ENCODE data around the gene NRG3.

The NRG3 gene

GRCh38 chr10:81963606-81964005, 88.6 kb downstream of the NRG3 start:
- Histone ChIP-seq H3K36me3 (ENCODE audit: insufficient read depth, low read depth, low read length) (no peaks in the 10 kb centered on the region), H3K27ac (ENCODE audit: low read length) (no peak overlapping the region), H3K9me3 (ENCODE audit: insufficient read depth, low read depth, low read length) (no peaks in the 10 kb centered on the region), H3K9ac (ENCODE audit: low read depth, low read length) (no peak overlapping the region), H3K4me1 (ENCODE audit: insufficient read depth, low read length) (no peaks in the 10 kb centered on the region), H3K27me3 (ENCODE audit: insufficient read depth, low read length) (no peaks in the 10 kb centered on the region), H3K4me3 (ENCODE audit: low read length) (no peak overlapping the region)

- H3K27me3 ChIP-seq (ENCODE audit: insufficient read depth, low read length), result no peaks in the 10 kb centered on the region
- H3K9me3 ChIP-seq (ENCODE audit: insufficient read depth, low read depth, low read length), result no peaks in the 10 kb centered on the region
- H3K36me3 ChIP-seq (ENCODE audit: insufficient read depth, low read depth, low read length), result no peaks in the 10 kb centered on the region
- no peaks in the 10 kb centered on the region for H3K4me1 ChIP-seq (ENCODE audit: insufficient read depth, low read length)
- no peak overlapping the region for H3K27ac ChIP-seq (ENCODE audit: low read length)
- H3K4me3 ChIP-seq (ENCODE audit: low read length), result no peak overlapping the region
- no peak overlapping the region for H3K9ac ChIP-seq (ENCODE audit: low read depth, low read length)
Observed at GRCh38 chr10:81967716-81968115, 92.7 kb downstream of the NRG3 start.

GRCh38 chr10:81969136-81969535, 94.1 kb downstream of the NRG3 start:
- Histone ChIP-seq H3K4me3 (ENCODE audit: low read length) (no peak overlapping the region), H3K36me3 (ENCODE audit: insufficient read depth, low read depth, low read length) (no peaks in the 10 kb centered on the region), H3K9me3 (ENCODE audit: insufficient read depth, low read depth, low read length) (no peaks in the 10 kb centered on the region), H3K4me1 (ENCODE audit: insufficient read depth, low read length) (no peaks in the 10 kb centered on the region), H3K27me3 (ENCODE audit: insufficient read depth, low read length) (no peaks in the 10 kb centered on the region), H3K27ac (ENCODE audit: low read length) (no peak overlapping the region), H3K9ac (ENCODE audit: low read depth, low read length) (no peak overlapping the region)

- Histone ChIP-seq H3K27me3 (ENCODE audit: insufficient read depth, low read length) (no peaks in the 10 kb centered on the region), H3K36me3 (ENCODE audit: insufficient read depth, low read depth, low read length) (no peaks in the 10 kb centered on the region), H3K4me1 (ENCODE audit: insufficient read depth, low read length) (no peaks in the 10 kb centered on the region), H3K9ac (ENCODE audit: low read depth, low read length) (no peak overlapping the region), H3K27ac (ENCODE audit: low read length) (no peak overlapping the region), H3K4me3 (ENCODE audit: low read length) (no peak overlapping the region), H3K9me3 (ENCODE audit: insufficient read depth, low read depth, low read length) (no peaks in the 10 kb centered on the region)
Observed at GRCh38 chr10:81978238-81978637, 103.2 kb downstream of the NRG3 start.

- no peaks in the 10 kb centered on the region for H3K27me3 ChIP-seq (ENCODE audit: insufficient read depth, low read length)
- no peaks in the 10 kb centered on the region for H3K9me3 ChIP-seq (ENCODE audit: insufficient read depth, low read depth, low read length)
- H3K4me3 ChIP-seq (ENCODE audit: low read length), result no peak overlapping the region
- H3K9ac ChIP-seq (ENCODE audit: low read depth, low read length), result no peak overlapping the region
- H3K27ac ChIP-seq (ENCODE audit: low read length), result no peak overlapping the region
- no peaks in the 10 kb centered on the region for H3K36me3 ChIP-seq (ENCODE audit: insufficient read depth, low read depth, low read length)
- H3K4me1 ChIP-seq (ENCODE audit: insufficient read depth, low read length), result no peaks in the 10 kb centered on the region
Observed at GRCh38 chr10:81981724-81982123, 106.7 kb downstream of the NRG3 start.

GRCh38 chr10:81984428-81984827, 109.4 kb downstream of the NRG3 start:
- Histone ChIP-seq H3K4me3 (ENCODE audit: low read length) (no peak overlapping the region), H3K36me3 (ENCODE audit: insufficient read depth, low read depth, low read length) (no peaks in the 10 kb centered on the region), H3K4me1 (ENCODE audit: insufficient read depth, low read length) (no peaks in the 10 kb centered on the region), H3K9me3 (ENCODE audit: insufficient read depth, low read depth, low read length) (no peaks in the 10 kb centered on the region), H3K27ac (ENCODE audit: low read length) (no peak overlapping the region), H3K27me3 (ENCODE audit: insufficient read depth, low read length) (no peaks in the 10 kb centered on the region), H3K9ac (ENCODE audit: low read depth, low read length) (no peak overlapping the region)

- Histone ChIP-seq H3K4me1 (ENCODE audit: insufficient read depth, low read length) (peaks cover 3% of the 10 kb centered on the region; the same call in 1 of the 2 replicates), H3K27ac (ENCODE audit: low read length) (no peak overlapping the region), H3K27me3 (ENCODE audit: insufficient read depth, low read length) (no peaks in the 10 kb centered on the region), H3K4me3 (ENCODE audit: low read length) (no peak overlapping the region), H3K9me3 (ENCODE audit: insufficient read depth, low read depth, low read length) (no peaks in the 10 kb centered on the region), H3K9ac (ENCODE audit: low read depth, low read length) (no peak overlapping the region), H3K36me3 (ENCODE audit: insufficient read depth, low read depth, low read length) (no peaks in the 10 kb centered on the region)
Observed at GRCh38 chr10:81995254-81995653, 120.3 kb downstream of the NRG3 start.

GRCh38 chr10:81996927-81997326, 121.9 kb downstream of the NRG3 start:
- H3K9ac ChIP-seq (ENCODE audit: low read depth, low read length), result no peak overlapping the region
- H3K27ac ChIP-seq (ENCODE audit: low read length), result no peak overlapping the region
- H3K27me3 ChIP-seq (ENCODE audit: insufficient read depth, low read length), result no peaks in the 10 kb centered on the region
- H3K36me3 ChIP-seq (ENCODE audit: insufficient read depth, low read depth, low read length), result no peaks in the 10 kb centered on the region
- H3K9me3 ChIP-seq (ENCODE audit: insufficient read depth, low read depth, low read length), result no peaks in the 10 kb centered on the region
- H3K4me1 ChIP-seq (ENCODE audit: insufficient read depth, low read length), result peaks cover 3% of the 10 kb centered on the region; the same call in 1 of the 2 replicates
- H3K4me3 ChIP-seq (ENCODE audit: low read length), result no peak overlapping the region

GRCh38 chr10:82020999-82021398, 146.0 kb downstream of the NRG3 start:
- Histone ChIP-seq H3K9me3 (ENCODE audit: insufficient read depth, low read depth, low read length) (no peaks in the 10 kb centered on the region), H3K36me3 (ENCODE audit: insufficient read depth, low read depth, low read length) (no peaks in the 10 kb centered on the region), H3K4me3 (ENCODE audit: low read length) (no peak overlapping the region), H3K4me1 (ENCODE audit: insufficient read depth, low read length) (no peaks in the 10 kb centered on the region), H3K9ac (ENCODE audit: low read depth, low read length) (no peak overlapping the region), H3K27me3 (ENCODE audit: insufficient read depth, low read length) (no peaks in the 10 kb centered on the region), H3K27ac (ENCODE audit: low read length) (no peak overlapping the region)

GRCh38 chr10:82027711-82028110, 152.7 kb downstream of the NRG3 start:
- no peaks in the 10 kb centered on the region for H3K36me3 ChIP-seq (ENCODE audit: insufficient read depth, low read depth, low read length)
- no peak overlapping the region for H3K4me3 ChIP-seq (ENCODE audit: low read length)
- H3K4me1 ChIP-seq (ENCODE audit: insufficient read depth, low read length), result peaks cover 8% of the 10 kb centered on the region; the same call in 1 of the 2 replicates
- H3K9me3 ChIP-seq (ENCODE audit: insufficient read depth, low read depth, low read length), result no peaks in the 10 kb centered on the region
- no peak overlapping the region for H3K9ac ChIP-seq (ENCODE audit: low read depth, low read length)
- H3K27ac ChIP-seq (ENCODE audit: low read length), result no peak overlapping the region
- no peaks in the 10 kb centered on the region for H3K27me3 ChIP-seq (ENCODE audit: insufficient read depth, low read length)

GRCh38 chr10:82037076-82037475, 162.1 kb downstream of the NRG3 start:
- Histone ChIP-seq H3K9me3 (ENCODE audit: insufficient read depth, low read depth, low read length) (no peaks in the 10 kb centered on the region), H3K27ac (ENCODE audit: low read length) (no peak overlapping the region), H3K4me3 (ENCODE audit: low read length) (no peak overlapping the region), H3K4me1 (ENCODE audit: insufficient read depth, low read length) (peaks cover 11% of the 10 kb centered on the region), H3K9ac (ENCODE audit: low read depth, low read length) (no peak overlapping the region), H3K27me3 (ENCODE audit: insufficient read depth, low read length) (no peaks in the 10 kb centered on the region), H3K36me3 (ENCODE audit: insufficient read depth, low read depth, low read length) (no peaks in the 10 kb centered on the region)

- Histone ChIP-seq H3K9me3 (ENCODE audit: insufficient read depth, low read depth, low read length) (no peaks in the 10 kb centered on the region), H3K36me3 (ENCODE audit: insufficient read depth, low read depth, low read length) (no peaks in the 10 kb centered on the region), H3K9ac (ENCODE audit: low read depth, low read length) (no peak overlapping the region), H3K27me3 (ENCODE audit: insufficient read depth, low read length) (no peaks in the 10 kb centered on the region), H3K4me1 (ENCODE audit: insufficient read depth, low read length) (peaks cover 11% of the 10 kb centered on the region), H3K27ac (ENCODE audit: low read length) (no peak overlapping the region), H3K4me3 (ENCODE audit: low read length) (no peak overlapping the region)
Observed at GRCh38 chr10:82038587-82038986, 163.6 kb downstream of the NRG3 start.

GRCh38 chr10:82040336-82040735, 165.3 kb downstream of the NRG3 start:
- Histone ChIP-seq H3K27me3 (ENCODE audit: insufficient read depth, low read length) (no peaks in the 10 kb centered on the region), H3K4me3 (ENCODE audit: low read length) (no peak overlapping the region)

More at GRCh38 chr10:82040336-82040735, 165.3 kb downstream of the NRG3 start:
- Histone ChIP-seq H3K27ac (ENCODE audit: low read length) (no peak overlapping the region), H3K9ac (ENCODE audit: low read depth, low read length) (no peak overlapping the region), H3K4me1 (ENCODE audit: insufficient read depth, low read length) (peaks cover 11% of the 10 kb centered on the region), H3K36me3 (ENCODE audit: insufficient read depth, low read depth, low read length) (no peaks in the 10 kb centered on the region), H3K9me3 (ENCODE audit: insufficient read depth, low read depth, low read length) (no peaks in the 10 kb centered on the region)

Measured in iPS-20b (cell line).